Measurements from ENCODE around the gene WAPL. TPM values are rescaled to one million over a fixed set of nuclear protein-coding genes. Genes with fewer than 3 reads are reported as not detected.

The WAPL gene
- total RNA-seq, 1 donor from 2014 or later = 29.7 TPM

DNA sequence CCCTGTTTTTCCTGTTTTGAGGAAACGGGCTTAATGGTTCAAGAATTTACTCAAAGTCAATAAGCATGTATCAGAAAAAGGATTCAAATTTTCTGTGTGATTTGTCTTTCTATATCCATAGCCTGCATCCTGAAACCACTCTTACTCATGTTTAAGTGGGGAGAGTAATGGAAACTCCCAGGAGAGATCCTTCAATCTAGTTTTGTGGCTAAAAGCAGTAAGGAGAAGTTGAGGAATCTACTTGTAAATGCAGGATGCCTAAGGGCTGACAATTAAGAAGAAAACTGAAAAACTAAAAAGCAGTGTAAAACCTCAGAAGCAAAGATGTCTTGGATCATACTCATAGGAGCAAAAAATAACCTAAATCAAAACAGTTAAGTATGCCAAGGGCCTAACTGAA, 86.9 kb downstream of the WAPL start:
- TF ChIP-seq, protein P1, sequence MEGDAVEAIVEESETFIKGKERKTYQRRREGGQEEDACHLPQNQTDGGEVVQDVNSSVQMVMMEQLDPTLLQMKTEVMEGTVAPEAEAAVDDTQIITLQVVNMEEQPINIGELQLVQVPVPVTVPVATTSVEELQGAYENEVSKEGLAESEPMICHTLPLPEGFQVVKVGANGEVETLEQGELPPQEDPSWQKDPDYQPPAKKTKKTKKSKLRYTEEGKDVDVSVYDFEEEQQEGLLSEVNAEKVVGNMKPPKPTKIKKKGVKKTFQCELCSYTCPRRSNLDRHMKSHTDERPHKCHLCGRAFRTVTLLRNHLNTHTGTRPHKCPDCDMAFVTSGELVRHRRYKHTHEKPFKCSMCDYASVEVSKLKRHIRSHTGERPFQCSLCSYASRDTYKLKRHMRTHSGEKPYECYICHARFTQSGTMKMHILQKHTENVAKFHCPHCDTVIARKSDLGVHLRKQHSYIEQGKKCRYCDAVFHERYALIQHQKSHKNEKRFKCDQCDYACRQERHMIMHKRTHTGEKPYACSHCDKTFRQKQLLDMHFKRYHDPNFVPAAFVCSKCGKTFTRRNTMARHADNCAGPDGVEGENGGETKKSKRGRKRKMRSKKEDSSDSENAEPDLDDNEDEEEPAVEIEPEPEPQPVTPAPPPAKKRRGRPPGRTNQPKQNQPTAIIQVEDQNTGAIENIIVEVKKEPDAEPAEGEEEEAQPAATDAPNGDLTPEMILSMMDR (IDR thresholded peaks at IDR 0.05; ENCODE audit: insufficient read depth, low read length, poor library complexity, severe bottlenecking) = no peak
- H3K27me3 ChIP-seq (ENCODE audit: control insufficient read depth, insufficient read depth, low read length) = no peaks in the 10 kb centered on the region
- DNase-seq (ENCODE audit: low read depth) = no peak
- H3K36me3 ChIP-seq (ENCODE audit: control insufficient read depth, insufficient read depth, low read length) = peaks cover 2% of the 10 kb centered on the region
- H3K4me3 ChIP-seq (ENCODE audit: low read depth, low read length) = no peak overlapping the region

DNA sequence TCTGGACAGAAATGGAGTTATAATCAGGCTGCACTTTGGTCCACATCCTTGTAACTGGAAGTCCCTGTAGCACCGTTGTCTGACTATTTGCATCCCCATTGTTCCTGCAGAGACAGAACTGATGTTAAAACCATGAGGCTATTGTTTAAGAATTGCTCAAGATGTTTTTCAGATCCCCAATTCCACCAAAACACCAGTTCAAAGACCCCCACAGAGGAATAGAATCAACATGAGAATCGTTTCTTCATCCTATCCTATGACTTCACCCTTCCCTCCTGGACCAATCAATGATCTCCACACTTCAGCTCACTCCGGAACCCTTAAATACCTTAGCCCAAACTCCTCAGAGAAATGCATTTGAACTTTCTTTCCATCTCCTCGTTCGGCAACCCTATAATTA, 97.9 kb downstream of the WAPL start:
- no peak for DNase-seq (ENCODE audit: low read depth)

DNA sequence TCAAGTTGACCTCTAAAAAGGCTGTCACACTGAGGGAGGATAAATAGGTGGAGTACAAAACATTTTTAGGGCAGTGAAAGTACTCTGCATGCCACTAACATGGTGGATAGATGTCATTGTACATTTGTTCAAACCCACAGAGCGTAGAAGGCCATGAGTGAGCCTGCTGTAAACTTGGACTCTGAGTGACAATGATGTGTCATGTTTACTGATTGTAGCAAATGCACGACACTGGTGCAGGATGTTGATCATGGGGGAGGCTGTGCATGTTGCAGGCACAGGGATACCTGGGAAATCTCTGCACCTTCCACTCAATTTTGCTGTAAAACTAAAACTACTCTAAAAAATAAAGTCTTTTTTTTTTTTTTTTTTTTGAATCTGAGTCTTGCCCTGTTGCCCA, 102.5 kb downstream of the WAPL start:
- H3K4me3 ChIP-seq (ENCODE audit: low read depth, low read length) = no peak overlapping the region
- no peak for DNase-seq (ENCODE audit: low read depth)
- H3K27me3 ChIP-seq (ENCODE audit: control insufficient read depth, insufficient read depth, low read length) = no peaks in the 10 kb centered on the region
- no peaks in the 10 kb centered on the region for H3K36me3 ChIP-seq (ENCODE audit: control insufficient read depth, insufficient read depth, low read length)
- TF ChIP-seq, protein P1 (IDR thresholded peaks at IDR 0.05; ENCODE audit: insufficient read depth, low read length, poor library complexity, severe bottlenecking) = no peak

More for the DNA sequence above, 97.9 kb downstream of the WAPL start:
- TF ChIP-seq, protein P1 (IDR thresholded peaks at IDR 0.05; ENCODE audit: insufficient read depth, low read length, poor library complexity, severe bottlenecking) = no peak
- H3K27me3 ChIP-seq (ENCODE audit: control insufficient read depth, insufficient read depth, low read length) = no peaks in the 10 kb centered on the region
- no peaks in the 10 kb centered on the region for H3K36me3 ChIP-seq (ENCODE audit: control insufficient read depth, insufficient read depth, low read length)
- no peak overlapping the region for H3K4me3 ChIP-seq (ENCODE audit: low read depth, low read length)

DNA sequence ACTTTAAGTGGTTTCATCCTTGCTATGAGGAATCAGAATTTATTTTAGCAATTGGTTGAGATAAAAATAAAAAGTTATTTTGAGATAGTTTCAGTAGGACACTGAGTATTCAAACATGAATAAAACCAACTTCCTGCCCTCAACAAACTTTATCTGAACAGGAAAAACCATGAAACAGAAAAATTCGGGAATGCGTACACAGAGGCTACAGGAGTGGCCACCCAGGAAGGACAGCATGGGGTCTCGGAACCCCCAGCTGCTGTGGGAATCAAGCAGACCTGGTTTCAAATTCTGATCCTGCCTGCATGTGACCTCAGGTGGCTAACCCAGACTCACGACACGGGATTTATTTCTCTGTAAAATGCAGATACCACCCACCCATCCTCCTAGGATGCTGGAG, 106.0 kb downstream of the WAPL start:
- no peak for DNase-seq (ENCODE audit: low read depth)
- TF ChIP-seq, protein P1 (IDR thresholded peaks at IDR 0.05; ENCODE audit: insufficient read depth, low read length, poor library complexity, severe bottlenecking) = no peak
- Histone ChIP-seq H3K27me3 (ENCODE audit: control insufficient read depth, insufficient read depth, low read length) (no peaks in the 10 kb centered on the region), H3K4me3 (ENCODE audit: low read depth, low read length) (no peak overlapping the region), H3K36me3 (ENCODE audit: control insufficient read depth, insufficient read depth, low read length) (no peaks in the 10 kb centered on the region)

DNA sequence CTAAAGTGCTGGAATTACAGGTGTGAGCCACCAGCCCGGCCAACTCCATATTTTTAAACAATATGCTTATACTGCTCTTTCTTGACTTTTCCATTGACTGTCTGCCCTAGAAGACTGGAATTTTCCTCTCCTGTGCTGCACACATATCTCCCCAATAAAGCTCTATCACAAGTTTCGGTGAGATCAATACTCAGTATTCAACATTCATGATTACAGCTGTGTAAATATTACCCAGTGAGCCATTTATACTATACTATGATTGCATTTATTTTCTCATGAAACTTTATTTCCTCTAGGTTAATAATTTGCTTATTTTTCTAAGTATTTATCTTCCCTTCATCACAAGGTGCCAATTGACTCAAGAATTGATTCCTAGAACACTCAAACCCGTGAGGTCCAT, 106.5 kb downstream of the WAPL start:
- Histone ChIP-seq H3K4me3 (ENCODE audit: low read depth, low read length) (no peak overlapping the region), H3K36me3 (ENCODE audit: control insufficient read depth, insufficient read depth, low read length) (no peaks in the 10 kb centered on the region), H3K27me3 (ENCODE audit: control insufficient read depth, insufficient read depth, low read length) (no peaks in the 10 kb centered on the region)
- TF ChIP-seq, protein P1 (IDR thresholded peaks at IDR 0.05; ENCODE audit: insufficient read depth, low read length, poor library complexity, severe bottlenecking) = no peak
- DNase-seq (ENCODE audit: low read depth) = no peak

DNA sequence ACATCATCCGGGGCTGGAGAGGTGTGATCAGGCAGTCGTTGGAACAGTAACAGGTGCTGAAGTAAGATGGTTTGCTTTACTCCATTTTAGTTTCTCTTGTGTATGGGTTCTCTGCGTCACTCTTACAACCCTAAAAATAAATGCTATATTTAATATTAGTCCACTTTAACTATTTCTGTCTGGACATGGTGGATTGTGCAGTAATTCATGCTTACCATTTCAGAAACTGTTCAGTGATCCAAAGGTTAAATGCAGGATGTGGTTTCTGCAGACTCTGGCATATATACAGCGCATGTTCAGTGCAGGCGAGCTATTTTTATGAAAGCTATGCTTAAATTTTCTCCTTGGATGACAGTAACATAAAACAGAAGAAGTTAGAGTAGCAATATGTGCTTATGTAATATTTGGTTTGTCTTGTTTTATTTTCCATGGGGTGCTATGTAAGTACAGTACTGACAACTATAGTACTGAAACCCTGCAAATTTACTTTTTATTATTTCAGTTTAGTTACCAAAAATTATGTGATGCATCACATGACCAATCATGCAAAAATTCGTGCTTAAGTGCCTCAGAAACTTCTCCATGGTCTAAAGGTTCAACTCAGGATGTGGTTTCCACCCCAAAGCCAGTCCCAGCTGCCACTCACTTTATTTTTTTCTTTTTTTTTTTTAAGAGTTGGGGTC, 108.4 kb downstream of the WAPL start:
- Histone ChIP-seq H3K27me3 (ENCODE audit: control insufficient read depth, insufficient read depth, low read length) (no peaks in the 10 kb centered on the region), H3K4me3 (ENCODE audit: low read depth, low read length) (no peak overlapping the region), H3K36me3 (ENCODE audit: control insufficient read depth, insufficient read depth, low read length) (no peaks in the 10 kb centered on the region)
- TF ChIP-seq, protein P1 (IDR thresholded peaks at IDR 0.05; ENCODE audit: insufficient read depth, low read length, poor library complexity, severe bottlenecking) = no peak
- no peak for DNase-seq (ENCODE audit: low read depth)
